Germinal center (tissue), 1 donor: ENCODE data around the gene NUCB2.
A peak's percentile ranks its signal among the peaks of the same experiment; 100 is the strongest.
"Not testable (repeated sequence)": the region's sequence is repeated elsewhere in the genome, so short reads cannot be mapped to it uniquely, and the experiment has no call there.

Experiments
- DNase-seq: peaks from one replicate; pipeline ENCODE4 v3.0.0; 2012; ENCODE audit warnings: mixed read lengths, low spot score

The NUCB2 gene

DNA sequence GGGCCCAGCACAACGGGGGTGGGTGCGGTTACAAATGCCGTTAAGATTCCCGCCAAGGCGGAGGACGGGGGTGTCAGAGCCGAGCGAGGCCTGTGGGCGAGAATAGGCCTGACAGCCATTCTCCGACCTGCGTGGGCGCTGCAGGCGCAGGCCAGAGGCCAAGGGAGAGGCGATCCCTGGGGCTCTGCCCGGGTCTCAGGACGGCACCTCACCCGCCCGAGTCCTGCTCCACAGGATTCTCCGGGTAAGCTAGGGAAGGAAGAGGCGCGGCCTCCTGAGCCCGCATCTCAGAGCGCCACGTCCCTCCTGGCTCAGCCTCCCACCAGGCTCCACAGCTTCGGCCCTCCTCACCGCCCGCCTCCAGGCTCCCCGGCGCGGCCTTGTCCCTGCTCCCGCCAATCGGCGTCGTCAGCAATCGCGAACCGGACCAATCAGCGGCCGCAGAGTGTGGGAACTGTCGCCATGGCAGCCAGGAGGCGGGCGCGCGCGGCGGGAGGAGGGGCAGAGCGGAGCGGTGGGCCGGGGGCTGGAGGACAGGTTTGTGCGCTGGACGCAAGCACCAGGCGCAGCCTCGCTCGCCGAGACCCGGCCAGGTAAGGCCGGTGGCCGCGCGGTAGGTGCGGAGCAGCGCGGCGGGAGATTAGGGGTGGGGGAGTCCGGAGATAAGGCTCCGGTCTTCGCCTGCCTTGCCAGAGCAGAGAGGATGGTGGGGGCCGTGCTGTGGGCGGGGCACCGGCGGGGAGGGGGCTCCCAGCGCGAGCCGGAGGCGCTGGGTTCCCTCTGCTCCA is at the start of gene NUCB2:
TSS of gene NUCB2 (plus strand) at position 504 of the 788 bp plus-strand sequence. CDS start 18,585 bp downstream, outside the sequence.
- peak; percentile 98 for DNase-seq

DNA sequence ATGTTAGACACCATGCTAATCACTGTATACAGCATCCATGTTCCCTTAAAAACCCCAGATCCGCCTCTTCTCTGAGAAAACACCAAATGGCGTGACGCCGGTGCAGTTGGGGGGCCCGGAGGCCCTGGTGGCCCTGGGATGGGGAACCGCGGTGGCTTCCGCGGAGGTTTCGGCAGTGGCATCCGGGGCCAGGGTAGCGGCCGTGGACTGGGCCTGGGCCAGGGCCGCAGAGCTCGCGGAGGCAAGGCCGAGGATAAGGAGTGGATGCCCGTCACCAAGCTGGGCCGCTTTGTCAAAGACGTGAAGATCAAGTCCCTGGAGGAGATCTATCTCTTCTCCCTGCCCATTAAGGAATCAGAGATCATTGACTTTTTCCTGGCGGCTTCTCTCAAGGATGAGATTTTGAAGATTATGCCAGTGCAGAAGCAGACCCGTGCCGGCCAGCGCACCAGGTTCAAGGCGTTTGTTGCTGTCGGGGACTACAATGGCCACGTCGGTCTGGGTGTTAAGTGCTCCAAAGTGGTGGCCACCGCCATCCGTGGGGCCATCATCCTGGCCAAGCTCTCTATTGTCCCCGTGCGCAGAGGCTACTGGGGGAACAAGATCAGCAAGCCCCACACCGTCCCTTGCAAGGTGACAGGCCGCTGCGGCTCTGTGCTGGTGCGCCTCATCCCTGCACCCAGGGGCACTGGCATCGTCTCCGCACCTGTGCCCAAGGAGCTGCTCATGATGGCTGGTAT is 48.2 kb upstream of the NUCB2 start:
- DNase-seq, result not testable (repeated sequence)

DNA sequence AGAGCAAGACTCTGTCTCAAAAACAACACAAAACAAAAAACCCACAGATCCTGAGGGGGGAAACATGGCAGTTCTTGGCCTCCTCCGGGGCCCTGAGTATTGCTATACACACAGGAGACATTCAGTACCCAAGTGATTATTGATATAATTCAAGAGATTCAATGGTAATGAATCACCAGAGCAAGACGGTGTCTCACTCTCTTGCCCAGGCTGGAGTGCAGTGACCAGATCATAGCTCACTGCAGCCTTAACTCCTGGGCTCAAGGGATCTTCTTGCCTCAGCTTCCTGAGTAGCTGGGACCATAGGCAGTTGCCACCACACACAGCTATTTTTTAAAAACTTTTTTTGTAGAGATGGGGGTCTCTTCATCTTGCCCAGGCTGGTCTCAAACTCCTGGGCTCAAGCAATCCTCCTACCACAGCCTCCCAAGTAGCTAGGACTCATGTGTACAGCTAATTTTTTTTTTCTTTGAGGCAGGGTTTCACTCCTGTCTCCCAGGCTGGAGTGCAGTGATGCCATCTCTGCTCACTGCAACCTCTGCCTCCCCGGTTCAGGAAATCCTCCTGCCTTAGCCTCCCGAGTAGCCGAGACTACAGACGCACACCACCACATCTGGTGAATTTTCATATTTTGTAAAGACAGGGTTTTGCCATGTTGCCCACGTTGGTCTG is 46.9 kb upstream of the NUCB2 start:
- DNase-seq, result no peak

DNA sequence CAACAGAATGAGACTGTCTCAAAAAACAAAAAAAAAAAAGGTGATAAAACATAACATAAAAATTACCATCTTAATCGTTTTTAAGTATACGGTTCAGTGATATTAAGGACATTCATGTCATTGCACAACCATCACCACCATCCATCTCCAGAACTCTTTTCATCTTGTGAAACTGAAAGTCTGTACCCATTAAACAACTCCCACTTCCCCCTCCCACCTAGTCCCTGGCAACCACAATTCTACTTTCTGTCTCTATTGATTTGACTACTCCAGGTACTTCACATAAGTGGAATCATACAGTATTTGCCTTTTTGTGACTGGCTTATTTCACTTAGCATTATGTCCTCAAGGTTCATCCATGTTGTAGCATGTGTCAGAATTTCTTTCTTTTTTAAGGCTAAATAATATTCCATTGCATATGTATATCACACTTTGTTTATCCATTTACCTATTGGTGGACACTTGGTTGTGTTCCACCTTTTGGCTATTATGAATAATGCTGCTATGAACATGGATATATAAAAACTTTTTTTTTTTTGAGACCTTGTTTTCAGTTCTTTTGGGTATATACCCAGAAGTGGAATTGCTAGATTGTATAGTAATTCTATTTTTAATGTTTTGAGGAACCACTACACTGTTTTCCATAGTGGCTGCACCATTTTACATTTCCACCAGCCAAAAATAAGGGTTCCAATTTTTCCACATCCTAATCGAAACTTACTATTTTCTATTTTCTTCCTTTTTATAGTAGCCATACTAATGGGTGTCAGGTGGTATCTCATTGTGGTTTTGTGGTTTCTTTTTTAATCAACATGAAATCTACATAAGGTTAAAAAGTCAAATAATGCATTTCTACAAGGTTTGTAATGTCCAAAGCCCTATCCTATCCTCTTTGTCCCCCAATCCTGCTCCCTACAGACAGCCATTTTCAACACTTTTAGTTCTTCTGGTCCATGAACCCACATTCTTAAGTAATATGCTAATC is 45.4 kb upstream of the NUCB2 start:
- no peak for DNase-seq

DNA sequence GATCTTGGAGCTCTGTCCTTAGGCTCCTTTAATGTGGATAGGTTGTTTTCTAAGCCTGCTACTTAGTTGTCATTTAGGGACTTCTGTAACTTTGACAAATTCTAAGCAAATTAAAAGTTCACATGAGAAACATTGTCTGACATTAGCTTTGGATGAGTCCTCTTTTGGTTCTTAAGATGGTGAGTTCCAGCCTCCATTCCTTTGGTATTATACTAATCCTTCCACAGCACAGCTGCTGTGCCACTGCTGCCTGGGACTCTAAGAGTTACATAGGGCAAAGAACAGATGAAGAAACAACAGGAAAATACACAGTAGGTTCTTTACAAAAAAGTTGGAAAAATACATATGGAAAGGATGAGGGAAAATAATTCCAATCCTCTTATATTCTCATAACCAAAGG is 43.4 kb upstream of the NUCB2 start:
- no peak for DNase-seq

DNA sequence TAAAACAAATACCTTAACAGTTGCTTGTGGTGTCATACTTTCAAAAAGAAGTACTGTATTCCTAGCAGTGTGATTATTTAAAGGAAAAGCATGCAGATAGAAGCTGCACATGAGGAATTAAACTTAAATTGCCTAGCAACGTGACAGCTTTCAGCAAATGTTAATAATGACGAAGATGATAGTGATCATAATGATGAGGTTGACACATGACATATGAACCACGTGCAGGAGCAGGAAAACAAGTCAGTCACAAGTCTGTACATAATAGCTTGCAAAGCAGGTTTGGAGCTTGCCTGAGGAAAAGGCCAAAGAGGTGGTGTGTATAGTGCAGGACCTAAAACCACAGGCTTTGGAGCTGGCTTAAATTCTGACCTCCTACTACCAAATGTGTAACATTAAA is 38.2 kb upstream of the NUCB2 start:
- no peak for DNase-seq

DNA sequence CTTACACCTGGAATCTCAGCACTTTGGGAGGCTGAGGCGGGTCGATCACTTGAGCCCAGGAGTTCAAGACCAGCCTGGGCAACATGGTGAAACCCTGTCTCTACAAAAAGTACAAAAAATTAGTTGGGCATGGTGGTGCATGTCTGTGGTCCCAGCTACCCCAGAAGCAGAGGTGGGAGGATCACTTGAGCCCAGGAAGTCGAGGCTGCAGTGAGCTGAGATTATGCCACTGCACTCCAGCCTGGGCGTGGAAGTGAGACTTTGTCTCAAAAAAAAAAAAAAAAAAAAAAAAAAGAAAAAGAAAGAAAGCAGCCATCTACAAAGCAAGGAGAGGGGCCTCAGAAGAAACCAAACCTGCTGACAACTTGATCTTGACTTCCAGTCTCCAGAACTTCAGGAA is 36.6 kb upstream of the NUCB2 start:
- not testable (repeated sequence) for DNase-seq

DNA sequence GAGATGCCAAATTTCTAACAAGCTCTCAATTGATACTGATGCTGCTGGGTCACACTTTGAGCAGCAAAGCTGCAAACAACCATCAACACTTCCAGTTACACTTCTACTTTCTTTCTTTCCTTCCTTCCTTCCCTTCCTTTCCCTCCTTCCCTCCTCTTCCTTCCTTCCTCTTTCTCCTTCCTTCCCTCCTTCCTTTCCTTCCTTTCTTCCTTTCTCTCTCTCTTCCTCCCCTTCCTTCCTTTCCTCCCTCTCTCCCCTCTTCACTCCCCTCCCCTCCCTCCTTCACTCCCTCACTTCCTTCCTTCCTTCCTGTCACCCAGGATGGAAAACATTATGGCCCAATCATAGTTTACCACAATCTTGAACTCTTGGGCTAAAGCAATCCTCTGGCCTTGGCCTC is 35.8 kb upstream of the NUCB2 start:
- DNase-seq, result no peak

DNA sequence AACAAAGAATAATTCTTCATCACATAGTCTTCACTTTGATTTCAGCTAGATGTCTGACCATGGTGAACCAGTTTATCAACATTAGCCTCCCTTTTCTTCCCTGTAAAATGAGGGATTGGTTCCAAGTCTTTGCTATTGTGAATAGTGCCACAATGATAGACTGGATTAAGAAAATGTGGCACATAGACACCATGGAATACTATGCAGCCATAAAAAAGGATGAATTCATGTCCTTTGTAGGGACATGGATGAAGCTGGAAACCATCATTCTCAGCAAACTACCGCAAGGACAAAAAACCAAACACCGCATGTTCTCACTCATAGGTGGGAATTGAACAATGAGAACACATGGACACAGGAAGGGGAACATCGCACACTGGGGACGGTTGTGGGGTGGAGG is 33.6 kb upstream of the NUCB2 start:
- not testable (repeated sequence) for DNase-seq

DNA sequence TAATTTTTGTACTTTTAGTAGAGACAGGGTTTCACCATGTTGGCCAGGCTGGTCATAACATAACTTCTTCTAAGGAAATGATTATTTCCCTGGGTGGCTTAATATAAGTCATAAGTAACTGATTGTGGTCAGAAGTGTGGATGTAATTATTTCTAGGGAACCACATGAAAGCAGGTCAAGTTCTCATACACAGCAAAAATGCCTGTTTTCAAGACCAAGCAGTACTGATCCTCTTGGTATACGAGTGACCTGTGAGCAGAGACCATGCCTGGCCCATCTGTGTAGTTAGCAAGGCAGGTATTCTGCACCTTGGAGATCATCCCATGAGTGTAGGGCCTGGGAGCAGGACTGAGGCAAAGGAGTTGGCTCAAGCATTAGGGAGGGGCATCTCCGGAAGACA is 32.5 kb upstream of the NUCB2 start:
- DNase-seq, result no peak

DNA sequence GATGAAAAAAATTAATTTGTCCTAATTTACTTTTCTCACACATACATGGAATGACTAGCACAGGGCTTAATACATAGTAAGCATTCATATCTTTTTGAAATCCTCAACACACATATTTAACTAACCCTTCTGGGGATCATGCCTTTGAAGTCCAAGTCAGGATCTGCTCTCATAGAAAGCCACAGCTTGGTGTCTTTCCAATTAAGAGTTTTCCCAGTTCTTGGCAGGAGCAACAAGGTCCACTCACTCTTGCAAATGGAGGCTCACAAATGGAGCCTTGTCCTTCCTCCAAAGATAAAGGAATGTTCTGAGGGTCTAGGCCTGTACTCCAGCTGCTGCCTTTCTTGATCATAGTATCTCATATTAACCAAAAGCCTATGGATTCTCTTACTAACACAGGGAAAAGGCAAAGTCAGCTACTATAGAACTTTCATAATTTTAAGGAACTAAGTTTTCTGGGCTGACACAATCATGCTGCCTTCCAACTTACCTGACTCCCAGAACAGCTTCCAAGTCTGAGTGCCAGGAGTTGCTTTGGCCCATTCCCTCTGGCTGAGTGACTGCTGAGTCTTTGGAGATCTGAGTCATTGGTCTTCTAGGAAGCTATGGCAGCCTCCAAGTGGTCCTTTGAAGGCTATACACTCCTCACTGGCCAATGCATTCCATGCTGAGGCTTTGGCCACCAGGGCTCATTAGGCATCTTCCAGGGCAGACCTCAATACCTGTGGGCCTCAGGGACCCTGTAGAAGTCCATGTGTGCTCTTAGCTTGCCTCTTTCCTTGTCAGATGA is 25.8 kb upstream of the NUCB2 start:
- no peak for DNase-seq

DNA sequence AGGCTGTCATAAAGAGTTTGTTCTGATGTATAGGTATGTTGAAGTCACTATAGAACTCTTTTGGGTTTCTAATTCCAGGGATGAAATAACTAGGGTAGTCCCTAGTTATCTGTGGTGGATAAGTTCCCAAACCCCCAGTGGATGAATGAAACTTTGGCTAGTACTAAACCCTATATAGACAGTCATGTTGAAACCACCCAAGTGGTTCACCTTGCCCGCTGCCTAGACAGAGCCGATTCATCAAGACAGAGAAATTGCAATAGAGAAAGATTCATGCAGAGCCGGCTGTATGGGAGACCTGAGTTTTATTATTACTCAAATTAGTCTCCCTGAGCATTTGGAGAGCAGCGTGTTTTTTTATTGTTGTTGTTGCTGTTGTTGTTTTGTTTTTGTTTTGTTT is 23.8 kb upstream of the NUCB2 start:
- no peak for DNase-seq

DNA sequence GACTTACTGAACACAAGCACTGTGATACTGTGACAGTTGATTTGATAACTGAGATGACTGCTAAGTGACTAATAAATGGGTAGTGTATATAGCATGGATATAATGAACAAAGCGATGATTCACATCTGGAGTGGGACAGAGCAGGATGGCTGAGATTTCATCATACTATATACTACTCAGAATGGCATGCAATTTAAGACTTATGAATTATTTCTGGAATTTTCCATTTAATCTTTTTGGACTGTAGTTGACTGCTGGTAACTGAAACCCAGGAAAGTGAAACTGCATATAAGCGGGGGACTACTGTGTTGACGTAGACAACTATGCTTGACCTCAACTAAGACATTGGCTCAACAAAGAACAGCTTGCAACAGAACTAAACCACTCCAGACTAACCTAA is 20.0 kb upstream of the NUCB2 start:
- DNase-seq, result no peak

DNA sequence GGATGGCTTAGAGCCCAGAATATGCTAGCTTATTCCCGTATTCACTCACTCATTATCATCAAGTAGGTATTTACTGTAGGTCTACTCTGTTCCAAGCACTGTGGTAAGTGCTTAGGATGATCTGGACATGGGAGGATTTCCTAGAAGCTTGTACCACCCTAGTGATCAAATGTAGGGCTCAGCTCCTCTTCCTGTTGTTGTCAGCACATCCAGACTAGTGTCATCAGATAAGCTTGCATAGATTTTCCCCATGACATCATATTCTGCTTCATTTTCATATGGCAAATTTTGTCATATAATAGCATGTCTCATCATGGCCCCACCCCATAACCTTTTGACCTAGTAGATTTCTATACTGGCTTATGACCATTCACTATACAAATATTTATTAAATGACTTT is 19.3 kb upstream of the NUCB2 start:
- DNase-seq, result no peak

DNA sequence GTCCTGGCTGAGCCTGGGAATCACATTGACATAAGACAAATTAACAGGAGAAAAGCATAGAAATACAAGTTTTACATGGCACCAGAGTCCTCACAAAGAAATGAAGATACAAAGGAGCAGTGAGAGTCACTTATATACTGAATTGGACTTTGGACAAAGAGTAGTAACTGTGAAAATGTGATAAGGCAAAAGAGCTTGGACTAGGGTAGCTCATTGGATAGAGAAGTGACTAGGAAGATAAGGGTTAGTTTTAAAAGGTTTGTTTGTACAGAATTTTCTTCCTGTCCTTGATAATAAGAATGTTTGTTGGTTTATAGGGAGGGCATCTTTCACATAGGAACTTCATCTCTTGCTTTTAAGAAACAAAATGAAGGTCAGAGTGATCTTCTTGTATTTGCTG is 17.9 kb upstream of the NUCB2 start:
- no peak for DNase-seq

DNA sequence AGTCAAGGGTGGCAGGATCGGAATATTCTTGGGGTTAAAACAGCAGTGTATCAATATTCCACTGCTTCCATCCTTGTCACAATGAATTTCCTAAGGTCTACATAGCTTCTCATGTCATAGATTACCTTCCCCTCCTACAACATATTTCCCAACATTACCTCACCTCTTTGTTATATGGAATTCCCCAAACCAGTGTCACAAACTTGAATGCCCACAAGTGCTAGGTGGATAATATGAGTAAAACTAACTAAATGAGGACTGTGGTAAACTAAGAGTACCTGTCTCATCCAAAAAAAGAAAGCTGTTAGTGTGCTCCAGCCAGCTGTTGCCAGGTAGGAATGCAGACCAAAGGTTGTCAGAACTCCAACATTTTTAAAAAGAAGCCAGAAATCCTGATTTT is 17.0 kb upstream of the NUCB2 start:
- no peak for DNase-seq

DNA sequence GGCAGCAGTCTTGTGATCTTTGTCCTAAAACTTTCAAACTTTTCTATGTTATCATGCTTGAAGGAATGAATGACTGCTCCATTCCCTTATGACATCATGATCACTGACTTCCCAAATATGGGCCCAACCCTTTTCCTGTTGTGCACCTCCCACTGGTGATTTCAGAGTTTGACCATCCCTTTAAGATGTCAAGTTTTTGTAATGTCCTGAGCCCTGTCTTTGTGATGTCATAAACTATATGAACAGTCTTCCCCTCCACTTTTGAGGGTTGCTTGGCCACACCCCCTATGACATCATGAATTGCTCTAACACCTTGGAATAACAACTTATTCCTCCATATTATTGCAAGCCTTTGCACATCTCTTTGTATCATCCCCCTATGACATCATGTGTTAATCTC is 16.5 kb upstream of the NUCB2 start:
- DNase-seq, result no peak

DNA sequence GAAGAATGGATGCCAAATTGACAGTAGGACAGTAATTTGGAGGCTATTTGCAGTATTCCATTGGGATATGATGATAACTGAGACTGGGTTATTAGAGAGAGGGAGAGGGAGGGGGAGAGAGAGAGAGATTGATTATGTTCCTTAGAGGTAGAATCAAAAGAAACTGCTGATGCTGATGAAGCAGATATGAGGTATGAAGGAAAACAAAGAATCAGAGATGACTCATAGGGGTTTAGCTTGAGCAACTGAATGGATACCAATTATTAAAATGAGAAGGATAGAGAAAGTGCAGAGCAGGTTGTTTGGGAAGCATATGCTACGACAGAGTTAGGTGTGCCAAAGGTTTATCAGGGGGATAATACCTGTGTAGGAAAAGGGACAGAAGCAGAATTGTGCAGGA is 12.8 kb upstream of the NUCB2 start:
- no peak for DNase-seq

DNA sequence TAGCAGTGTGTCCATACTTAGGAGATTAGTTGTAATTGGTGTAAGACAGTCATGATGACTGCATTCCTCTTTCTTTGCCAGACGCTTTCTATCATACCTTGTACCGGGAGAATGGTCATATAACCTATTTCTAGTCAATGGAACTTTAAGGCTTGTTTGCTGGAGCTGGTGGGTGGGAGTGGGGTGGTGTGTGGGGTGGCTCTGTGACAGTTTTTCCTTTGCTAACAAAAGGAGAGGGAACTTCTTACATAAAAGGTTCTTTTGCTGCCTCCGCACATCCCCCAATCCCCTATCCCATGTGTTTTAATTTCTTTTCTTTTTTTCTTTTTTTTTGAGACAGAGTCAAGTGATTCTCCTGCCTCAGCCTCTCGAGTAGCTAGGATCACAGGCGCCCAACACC is 9.8 kb upstream of the NUCB2 start:
- no peak for DNase-seq

DNA sequence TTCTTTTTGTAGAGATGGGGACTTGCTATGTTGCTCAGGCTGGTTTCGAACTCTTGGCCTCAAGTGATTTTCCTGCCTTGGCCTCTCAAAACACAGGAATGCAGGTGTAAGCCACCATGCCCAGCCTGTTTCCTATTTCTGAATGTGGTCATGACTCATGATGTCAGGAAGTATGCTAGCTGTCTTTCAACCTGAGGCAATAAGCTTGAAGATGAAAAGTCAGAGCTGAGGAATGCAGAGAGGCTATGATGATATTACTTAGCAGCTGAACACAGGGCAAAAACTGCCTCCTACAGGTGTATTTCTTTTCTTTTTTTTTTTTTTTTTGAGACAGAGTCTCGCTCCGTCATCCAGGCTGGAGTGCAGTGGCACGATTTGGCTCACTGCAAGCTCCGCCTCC is 9.0 kb upstream of the NUCB2 start:
- DNase-seq, result no peak

DNA sequence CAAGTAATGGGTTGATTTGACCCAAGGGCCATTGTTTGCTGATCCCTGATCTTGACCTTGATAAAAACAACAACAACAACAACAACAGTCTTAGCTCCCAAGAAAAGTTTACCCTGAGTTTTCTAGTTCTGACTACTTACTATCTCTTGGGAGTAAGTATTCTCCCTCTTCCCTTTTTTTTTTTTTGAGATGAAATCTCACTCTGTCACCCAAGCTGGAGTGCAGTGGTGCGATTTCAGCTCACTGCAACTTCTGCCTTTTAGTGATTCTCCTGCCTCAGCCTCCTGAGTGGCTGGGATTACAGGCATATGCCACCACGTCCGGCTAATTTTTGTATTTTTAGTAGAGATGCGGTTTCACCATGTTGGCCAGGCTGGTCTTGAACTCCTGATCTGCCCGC is 8.0 kb upstream of the NUCB2 start:
- DNase-seq, result not testable (repeated sequence)
